NCI-H146 treated with DMSO at 0.1 percent for 48 hours (cell line): ENCODE results near the gene PITPNM1.
"Not testable (repeated sequence)": the region's sequence is repeated elsewhere in the genome, so short reads cannot be mapped to it uniquely, and the experiment has no call there.

Source experiments
- DNase-seq: peaks from one replicate; lab custom pipeline; 2025; ENCODE audit not compliant: unreplicated experiment; lab: John Stamatoyannopoulos, UW

Gene PITPNM1

DNA sequence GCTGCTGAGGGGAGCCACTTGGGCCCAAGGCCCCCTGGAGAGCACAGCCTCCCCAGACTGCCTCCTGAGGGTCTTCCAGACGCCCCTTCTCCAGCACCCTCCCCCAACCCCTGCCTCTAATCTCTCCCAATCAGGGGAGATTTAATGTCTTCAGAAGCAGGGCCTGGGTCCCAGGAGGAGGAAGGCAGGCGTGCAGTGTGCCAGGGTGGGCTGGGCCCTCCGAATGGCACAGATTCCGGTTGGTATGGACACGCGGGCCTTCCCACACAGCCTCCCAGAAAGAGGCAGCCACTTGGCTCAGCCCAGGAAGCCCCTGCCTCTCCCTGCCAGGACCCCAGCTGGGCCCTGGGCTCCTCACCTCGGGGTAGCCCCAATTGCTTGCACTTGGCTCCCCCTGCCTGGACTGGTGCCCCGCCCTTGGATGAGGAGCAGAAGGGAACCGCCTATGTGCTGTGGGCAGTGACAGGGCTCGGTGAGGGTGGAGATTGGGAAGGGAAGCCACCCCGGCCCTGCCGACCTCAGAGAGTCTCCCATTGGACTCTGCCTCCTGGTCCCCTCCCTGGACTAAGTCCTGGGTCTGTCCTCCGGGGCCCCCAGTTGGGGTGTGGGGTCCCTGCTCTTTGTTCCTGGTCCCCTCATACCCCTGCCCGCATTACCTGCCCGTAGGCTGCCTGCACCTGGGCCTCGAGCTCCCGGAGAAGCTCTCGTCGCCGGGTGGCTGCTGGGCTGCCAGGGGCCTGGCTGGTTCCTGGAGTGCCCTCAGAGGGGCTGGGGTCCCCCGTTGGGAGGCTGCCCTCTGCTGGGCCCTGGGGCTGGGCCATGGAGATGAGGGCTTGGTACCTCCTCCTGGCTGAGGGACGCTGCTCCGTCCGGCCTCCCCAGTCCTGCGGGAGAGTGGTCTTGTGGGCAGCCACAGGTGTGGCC, 18.7 kb upstream of the PITPNM1 start:
- DNase-seq, result no peak

GRCh38 chr11:67522844-67523555, 17.8 kb upstream of the PITPNM1 start, which contains the start of gene CABP2:
CABP2 (minus strand) TSS chr11:67523446; CDS start chr11:67523326, 120 bp downstream.
- no peak for DNase-seq

DNA sequence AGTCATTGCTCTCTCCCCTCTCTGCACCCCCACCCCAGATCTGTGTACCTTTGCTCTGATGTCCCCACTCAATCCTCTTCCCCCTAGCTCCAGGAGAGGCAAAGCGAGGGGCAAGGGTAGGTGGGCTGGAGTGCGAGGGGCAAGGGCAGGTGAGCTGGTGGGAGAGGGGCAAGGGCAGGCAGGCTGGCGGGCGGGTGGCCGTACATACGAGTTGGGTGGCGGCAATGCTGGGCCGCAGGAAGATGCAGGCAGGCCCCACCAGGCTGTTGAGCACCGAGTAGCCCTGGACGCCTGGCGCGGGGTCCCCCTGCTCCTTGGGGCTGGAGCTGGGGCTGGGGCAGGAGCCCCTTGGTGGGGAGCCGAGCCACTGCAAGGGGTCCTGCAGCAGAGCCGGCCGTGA, 17.2 kb upstream of the PITPNM1 start:
- DNase-seq, result no peak

GRCh38 chr11:67521924-67522323, 16.8 kb upstream of the PITPNM1 start:
- DNase-seq, result no peak

- DNase-seq, result no peak
Measured at GRCh38 chr11:67520856-67521824, 16.0 kb upstream of the PITPNM1 start.

DNA sequence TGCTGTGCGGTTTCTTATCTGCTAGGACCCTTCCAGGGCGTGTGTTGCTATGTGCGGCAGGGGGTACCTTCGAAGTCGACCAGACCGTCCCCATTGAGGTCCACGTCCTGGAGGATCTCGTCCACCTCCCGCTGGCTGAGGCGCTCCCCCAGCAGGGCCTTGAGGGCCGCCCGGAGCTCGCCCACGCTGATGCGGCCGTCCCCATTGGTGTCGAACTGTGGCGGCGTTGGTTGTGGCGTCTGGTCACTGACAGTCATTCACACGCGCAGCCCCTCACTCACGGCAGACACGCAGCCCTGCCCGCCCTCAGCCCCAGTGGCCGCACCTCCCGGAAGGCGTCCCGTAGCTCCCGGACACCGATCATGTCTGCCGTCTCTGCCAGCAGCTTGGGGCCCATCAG, 14.6 kb upstream of the PITPNM1 start:
- DNase-seq, result no peak

GRCh38 chr11:67517784-67518552, 12.8 kb upstream of the PITPNM1 start:
- DNase-seq, result no peak

GRCh38 chr11:67516806-67517205, 11.6 kb upstream of the PITPNM1 start:
- no peak for DNase-seq

DNA sequence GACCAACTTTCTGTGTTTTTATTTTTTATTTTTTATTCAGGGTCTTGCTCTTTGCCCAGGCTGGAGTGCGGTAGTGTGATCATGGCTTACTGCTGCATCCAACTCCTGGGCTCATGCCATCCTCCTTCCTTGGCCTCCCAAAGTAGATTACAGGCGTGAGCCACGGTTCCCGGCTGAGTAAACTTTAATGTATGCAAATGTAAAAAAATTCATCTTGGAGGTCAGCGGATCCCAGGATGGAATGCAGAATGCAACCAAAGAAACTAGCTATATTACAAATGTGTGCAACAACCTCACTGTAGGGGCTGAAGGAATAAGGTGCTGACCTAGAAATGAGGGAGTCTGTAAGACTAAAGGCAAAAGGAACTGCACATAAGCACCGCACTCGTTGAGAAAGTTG, 9.0 kb upstream of the PITPNM1 start:
- DNase-seq, result no peak

DNA sequence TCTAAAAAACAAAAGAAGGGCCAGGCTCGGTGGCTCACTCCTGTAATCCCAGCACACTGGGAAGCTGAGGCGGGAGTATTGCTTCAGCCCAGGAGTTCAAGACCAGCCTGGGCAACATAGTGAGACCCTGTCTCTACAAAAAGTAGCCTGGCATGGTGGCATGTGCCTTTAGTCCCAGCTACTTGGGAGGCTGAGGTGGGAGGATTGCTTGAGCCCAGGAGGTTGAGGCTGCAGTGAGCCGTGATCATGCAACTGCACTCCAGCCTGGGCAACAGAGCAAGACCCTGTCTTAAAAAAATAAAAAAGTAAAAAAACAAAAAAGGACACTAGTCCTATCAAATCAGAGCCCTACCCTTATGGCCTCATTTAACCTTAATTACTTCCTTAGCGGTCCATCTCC, 6.4 kb upstream of the PITPNM1 start:
- not testable (repeated sequence) for DNase-seq

DNA sequence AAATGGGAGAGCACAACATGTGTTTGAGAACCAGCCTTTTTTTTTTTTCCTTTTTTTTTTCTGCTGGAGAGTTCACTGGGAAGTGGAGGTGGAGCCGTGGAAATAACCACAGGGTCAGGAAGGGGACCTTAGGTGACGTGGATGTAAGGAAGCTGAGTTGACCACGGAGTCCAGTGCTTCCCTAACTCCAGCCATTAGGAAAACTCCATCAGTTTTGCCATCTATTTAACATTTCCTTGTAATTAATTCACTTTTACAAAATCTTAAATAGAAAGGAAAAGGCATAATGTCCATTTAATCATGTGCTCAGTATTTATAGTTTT, 4.8 kb upstream of the PITPNM1 start:
- DNase-seq, result no peak

- peak; percentile 98 for DNase-seq
Measured at GRCh38 chr11:67508486-67509121, 3.4 kb upstream of the PITPNM1 start.

GRCh38 chr11:67507864-67508485, 2.8 kb upstream of the PITPNM1 start, which contains the start of gene CDK2AP2:
CDK2AP2 (minus strand) TSS chr11:67508162; CDS start chr11:67508082, 80 bp downstream.
- peak; percentile 99 for DNase-seq

GRCh38 chr11:67507242-67507863, 2.2 kb upstream of the PITPNM1 start:
- no peak for DNase-seq

GRCh38 chr11:67506426-67507051, 1.4 kb upstream of the PITPNM1 start:
- no peak for DNase-seq

DNA sequence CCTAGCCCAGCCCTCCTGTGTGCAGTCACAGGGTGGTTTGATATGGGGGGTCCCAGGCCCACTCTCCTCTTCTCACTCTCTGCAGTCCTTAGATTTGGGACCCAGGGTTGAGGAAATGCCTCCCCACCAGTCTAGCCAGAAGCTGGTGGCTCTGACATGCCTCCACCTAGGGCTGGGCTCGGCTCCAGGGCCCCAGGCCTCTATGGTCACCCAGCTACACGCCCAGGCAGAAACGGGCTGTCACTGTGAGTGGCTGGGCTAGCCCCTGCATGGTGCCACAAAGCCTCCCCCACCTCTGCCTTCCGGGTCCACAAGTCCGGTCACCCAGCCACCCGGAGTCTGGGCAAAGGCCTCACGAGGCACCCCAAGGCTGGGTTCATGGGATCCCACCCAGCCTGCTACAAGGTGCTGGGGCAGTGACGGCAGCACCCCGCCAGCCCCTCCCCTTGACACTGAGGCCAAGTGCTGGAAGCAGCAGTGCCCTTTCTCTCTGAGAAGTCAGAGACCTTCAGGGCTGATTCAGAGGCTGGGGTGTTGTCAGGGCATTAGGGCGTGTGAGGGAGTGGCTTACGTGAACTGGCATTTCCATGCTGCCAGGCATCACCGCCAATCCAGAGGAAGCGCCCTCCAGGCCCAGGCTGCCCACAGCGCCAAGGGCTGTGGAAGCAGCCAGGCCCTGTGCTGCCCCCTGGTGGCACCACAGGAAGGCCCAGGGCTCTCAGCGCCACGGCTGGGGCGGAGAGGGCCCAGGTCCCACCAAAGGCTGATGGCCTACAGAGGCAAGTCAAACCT, 638 bp upstream of the PITPNM1 start:
- peak; percentile 50 for DNase-seq
